Measurements from ENCODE around the gene CGNL1.

CGNL1 gene

DNA sequence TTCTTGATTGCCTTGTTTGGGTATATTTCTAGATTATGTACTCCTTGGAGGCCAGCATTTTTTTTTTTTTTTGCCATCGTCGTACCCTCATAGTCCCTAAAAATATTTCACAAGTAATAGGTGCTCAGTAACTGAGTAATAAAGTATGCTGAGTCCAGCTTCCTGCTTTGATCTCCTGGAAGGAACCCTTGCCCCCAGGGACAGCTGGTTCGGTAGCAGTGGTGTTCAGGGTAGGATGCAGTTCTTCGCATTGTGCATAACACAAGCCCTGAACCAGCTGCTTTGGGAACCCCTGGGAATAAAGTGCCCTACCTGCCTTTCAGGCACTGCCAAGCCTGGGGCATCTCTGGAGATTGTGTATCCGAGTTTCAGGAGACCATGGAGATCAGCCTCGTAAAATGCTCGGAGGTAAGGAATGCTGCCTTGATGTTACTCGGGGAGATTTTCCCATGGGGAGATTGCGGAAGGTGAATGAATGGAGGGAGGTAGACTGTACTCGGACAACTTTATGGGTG lies 223.0 kb downstream of the CGNL1 start:
- no peaks in the 10 kb centered on the region for H3K27me3 ChIP-seq
- H3K27ac ChIP-seq, result no peak overlapping the region
- no peak overlapping the region for H3K4me2 ChIP-seq
- H3K4me3 ChIP-seq, result no peak overlapping the region
- 0 out of 22 replicates have a peak, but pooled peaks cover 0 to 2% (median 0%) of the 10 kb centered on the region in 11 experiments for H3K9me3 ChIP-seq (replicated peaks in 1 of 11)
- no peak overlapping the region for H3K9ac ChIP-seq
- H4K20me1 ChIP-seq, result no peaks in the 10 kb centered on the region
- peaks cover 7 to 21% (median 14%) of the 10 kb centered on the region in 10 experiments; a peak in 19 of 20 replicates for H3K4me1 ChIP-seq
- no peak for TF ChIP-seq Cebpa-rat (IDR thresholded peaks at IDR 0.05)
- H3K36me3 ChIP-seq, result no peaks in the 10 kb centered on the region

GRCh38 chr15:57600197-57600596 lies 223.9 kb downstream of the CGNL1 start:
- Histone ChIP-seq H3K27ac (no peak overlapping the region), H3K27me3 (no peaks in the 10 kb centered on the region), H3K9ac (no peak overlapping the region), H3K4me1 (peaks cover 3 to 13% (median 7%) of the 10 kb centered on the region in 10 experiments; a peak in 19 of 20 replicates), H4K20me1 (no peaks in the 10 kb centered on the region), H3K36me3 (no peaks in the 10 kb centered on the region), H3K4me3 (no peak overlapping the region), H3K4me2 (no peak overlapping the region), H3K9me3 (replicated peaks in 1 of 11) (no peaks in the 10 kb centered on the region)
- TF ChIP-seq Cebpa-rat (IDR thresholded peaks at IDR 0.05), result no peak

Data from BLaER1 treated with 17β-estradiol and CSF1 and Interleukin-3, amounts not matched to agents 10 nM and 100 nM (cell line).